HG03066 (cell line): ENCODE results near the gene AIG1.
"Not testable (repeated sequence)": the region's sequence is repeated elsewhere in the genome, so short reads cannot be mapped to it uniquely, and the experiment has no call there.

Experiments used
- ATAC-seq: cut with Tn5 transposase; IDR thresholded peaks from one replicate; pipeline ENCODE4 v1.9.1; 2021; ENCODE audit warnings: low read depth; ENCODE audit not compliant: unreplicated experiment

Gene AIG1

GRCh38 chr6:143299253-143300166, 238.8 kb downstream of the AIG1 start:
- no peak for ATAC-seq

- no peak for ATAC-seq
These were observed 240.5 kb downstream of the AIG1 start for GRCh38 chr6:143301188-143301587.

GRCh38 chr6:143307760-143308159, 247.1 kb downstream of the AIG1 start:
- ATAC-seq, result not testable (repeated sequence)

GRCh38 chr6:143313163-143313562, 252.5 kb downstream of the AIG1 start:
- ATAC-seq, result no peak

GRCh38 chr6:143321491-143322086, 260.9 kb downstream of the AIG1 start:
- no peak for ATAC-seq

GRCh38 chr6:143322386-143322785, 261.7 kb downstream of the AIG1 start:
- ATAC-seq, result no peak

GRCh38 chr6:143323729-143324470, 263.2 kb downstream of the AIG1 start:
- no peak for ATAC-seq

GRCh38 chr6:143325379-143326140, 264.9 kb downstream of the AIG1 start:
- no peak for ATAC-seq

- ATAC-seq, result no peak
These were observed 268.2 kb downstream of the AIG1 start for GRCh38 chr6:143328876-143329275.

- no peak for ATAC-seq
These were observed 268.6 kb downstream of the AIG1 start for GRCh38 chr6:143329323-143329722.

GRCh38 chr6:143331362-143331761, 270.7 kb downstream of the AIG1 start:
- ATAC-seq, result no peak

- ATAC-seq, result no peak
These were observed 271.6 kb downstream of the AIG1 start for GRCh38 chr6:143332153-143332845.

GRCh38 chr6:143333081-143333480, 272.4 kb downstream of the AIG1 start:
- no peak for ATAC-seq

GRCh38 chr6:143333749-143334520, 273.2 kb downstream of the AIG1 start:
- ATAC-seq, result no peak

- no peak for ATAC-seq
These were observed 275.2 kb downstream of the AIG1 start for GRCh38 chr6:143335865-143336264.

- no peak for ATAC-seq
These were observed 275.9 kb downstream of the AIG1 start for GRCh38 chr6:143336446-143337152.

GRCh38 chr6:143337201-143337949, 276.7 kb downstream of the AIG1 start:
- no peak for ATAC-seq

- ATAC-seq, result no peak
These were observed 278.5 kb downstream of the AIG1 start for GRCh38 chr6:143339223-143339622.
